AG09319 (cell line): Measurements from ENCODE around the gene LAMB3.

Experiments
- DNase-seq: peaks from one replicate; pipeline ENCODE4 v3.0.0-alpha.2; 2010; ENCODE audit warnings: low read depth; ENCODE audit errors: extremely low read depth
- CTCF ChIP-seq: IDR thresholded peaks from 2 replicates; pipeline ENCODE4 v1.5.1; 2011; ENCODE audit warnings: low read depth, mild to moderate bottlenecking, inconsistent platforms, low read length, moderate library complexity

LAMB3 gene

GRCh38 chr1:209587789-209588188 is 64.4 kb downstream of the LAMB3 start:
- no peak for TF ChIP-seq CTCF
- DNase-seq = no peak

GRCh38 chr1:209586221-209586740 is 65.9 kb downstream of the LAMB3 start:
- no peak for TF ChIP-seq CTCF
- DNase-seq = no peak

GRCh38 chr1:209585672-209586071 is 66.6 kb downstream of the LAMB3 start:
- DNase-seq = peak; percentile 19
- TF ChIP-seq CTCF = peak; percentile 9

GRCh38 chr1:209585197-209585596 is 67.0 kb downstream of the LAMB3 start:
- TF ChIP-seq CTCF = no peak
- no peak for DNase-seq

GRCh38 chr1:209584231-209584672 is 68.0 kb downstream of the LAMB3 start:
- no peak for DNase-seq
- TF ChIP-seq CTCF = no peak

GRCh38 chr1:209583408-209583807 is 68.8 kb downstream of the LAMB3 start, which contains the start of gene CAMK1G:
Gene CAMK1G, plus strand, starts transcription at chr1:209583714. Its CDS starts 11,270 bp downstream, at chr1:209594984.
- TF ChIP-seq CTCF = no peak
- peak; percentile 8 for DNase-seq

- no peak for DNase-seq
- TF ChIP-seq CTCF = no peak
These were observed 71.6 kb downstream of the LAMB3 start for GRCh38 chr1:209580577-209580976.
